PC-3 (cell line): ENCODE results near the gene RASD2. TPM values are rescaled to one million over a fixed set of nuclear protein-coding genes. Genes with fewer than 3 reads are reported as not detected.

Experiments used
- ATAC-seq: fragments of 200-7000 bp; cut with Tn5 transposase; 2 replicates; pipeline ENCODE4 v1.9.1; 2020; ENCODE audit warnings: mild to moderate bottlenecking, moderate library complexity
- BruUV-seq: library from RNA; stranded (reverse); fragments of 400-500 nt; replicated peaks from 2 replicates; lab custom pipeline; 2021; lab: Mats Ljungman, UMichigan
- CTCF ChIA-PET: fragments of 300-600 bp; sonication (Branson Sonifier 250); formaldehyde crosslinking; loops from one replicate; lab custom pipeline; 2022; ENCODE audit warnings: antibody characterized with exemption; lab: Charles Lee
- POLR2A ChIA-PET: fragments of 300-600 bp; sonication (Branson Sonifier 250); formaldehyde crosslinking; loops from one replicate; lab custom pipeline; 2022; ENCODE audit warnings: antibody characterized with exemption; ENCODE audit not compliant: unreplicated experiment; lab: Charles Lee
- DNase-seq: peaks from one replicate; pipeline ENCODE4 v3.0.0-alpha.2; 2015
- H2AFZ ChIP-seq: fragments of 300-600 bp; sonication (generic); 2 replicates; pipeline ENCODE4 v1.6.0; 2016; ENCODE audit warnings: antibody characterized with exemption, low read length
- H3F3A ChIP-seq: fragments of 300-600 bp; sonication (generic); one replicate; pipeline ENCODE4 v1.6.0; 2017; ENCODE audit warnings: antibody characterized with exemption, low read length, control low read depth, mild to moderate bottlenecking; ENCODE audit not compliant: unreplicated experiment
- H3K27ac ChIP-seq: fragments of 300-600 bp; sonication (generic); 2 replicates; pipeline ENCODE4 v1.5.1; 2016; ENCODE audit warnings: mild to moderate bottlenecking, low read length
- H3K27me3 ChIP-seq: fragments of 300-600 bp; sonication (generic); 2 replicates; pipeline ENCODE4 v1.6.1; 2016; ENCODE audit warnings: low read length, mixed read lengths
- H3K36me3 ChIP-seq: fragments of 300-600 bp; sonication (generic); 2 replicates; pipeline ENCODE4 v1.6.1; 2016; ENCODE audit warnings: low read depth, mixed run types, low read length, mixed read lengths
- H3K4me1 ChIP-seq: fragments of 300-600 bp; sonication (generic); 2 replicates; pipeline ENCODE4 v1.5.1; 2016; ENCODE audit warnings: low read length; ENCODE audit not compliant: insufficient read depth
- H3K4me2 ChIP-seq: fragments of 300-600 bp; sonication (generic); 2 replicates; pipeline ENCODE4 v1.6.0; 2016; ENCODE audit warnings: low read length
- H3K4me3 ChIP-seq: fragments of 300-600 bp; sonication (generic); 2 replicates; pipeline ENCODE4 v1.5.1; 2016; ENCODE audit warnings: mild to moderate bottlenecking, low read length, mixed read lengths
- H3K79me2 ChIP-seq: fragments of 300-600 bp; sonication (generic); 2 replicates; pipeline ENCODE4 v1.6.1; 2017; ENCODE audit warnings: low read length, mixed read lengths
- H3K9ac ChIP-seq: fragments of 300-600 bp; sonication (generic); 2 replicates; pipeline ENCODE4 v1.6.0; 2016; ENCODE audit warnings: mild to moderate bottlenecking, low read length
- H3K9me2 ChIP-seq: fragments of 300-600 bp; sonication (generic); replicated peaks from 2 replicates; pipeline ENCODE4 v1.6.1; 2016; ENCODE audit warnings: mixed run types, low read length, mixed read lengths
- H3K9me3 ChIP-seq: fragments of 300-600 bp; sonication (generic); 2 replicates; pipeline ENCODE4 v1.6.1; 2016; ENCODE audit warnings: low read length, mixed read lengths
- H4K20me1 ChIP-seq: fragments of 300-600 bp; sonication (generic); 2 replicates; pipeline ENCODE4 v1.6.1; 2016; ENCODE audit warnings: low read length, mixed read lengths
- CTCF ChIP-seq: fragments of 300-600 bp; sonication (generic); conservative IDR thresholded peaks from 2 replicates; pipeline ENCODE4 v1.5.1; 2017; ENCODE audit warnings: antibody characterized with exemption, low read depth, mild to moderate bottlenecking, low read length
- EZH2 ChIP-seq: fragments of 300-600 bp; sonication (generic); IDR thresholded peaks from one replicate; pipeline ENCODE4 v1.6.1; 2017; ENCODE audit warnings: antibody characterized with exemption, mild to moderate bottlenecking, low read length; ENCODE audit not compliant: unreplicated experiment
- EZH2phosphoT487 ChIP-seq: fragments of 300-600 bp; sonication (generic); IDR thresholded peaks from 2 replicates; pipeline ENCODE4 v1.6.1; 2018; ENCODE audit warnings: mild to moderate bottlenecking, antibody characterized with exemption, low read length, borderline replicate concordance
- intact Hi-C: fragments of 100-400 bp; cut with micrococcal nuclease; formaldehyde crosslinking; loops from 2 replicates; pipeline ENCODE4 v1.9.0; 2023
- total RNA-seq: library from RNA; depleted of rRNA; stranded (reverse); fragments of >200 nt; gene quantifications from 2 replicates; pipeline ENCODE4 v1.2.3, GENCODE V29; 2014

The RASD2 gene
- total RNA-seq, 1 experiment from 2014 or later, result 0.07 TPM

GRCh38 chr22:35599364-35599763 is 58.7 kb downstream of the RASD2 start:
- no peaks in the 10 kb centered on the region for H3K27me3 ChIP-seq
- no peaks in the 10 kb centered on the region for H3F3A ChIP-seq
- H3K9me3 ChIP-seq, result no peaks in the 10 kb centered on the region
- no peaks in the 10 kb centered on the region for H3K9me2 ChIP-seq
- H3K4me1 ChIP-seq, result peaks cover 21% of the 10 kb centered on the region
- POLR2A ChIA-PET, result no interaction called here
- no peak for TF ChIP-seq EZH2
- no peak for TF ChIP-seq CTCF
- no peak for TF ChIP-seq EZH2phosphoT487
- no peak overlapping the region for H2AFZ ChIP-seq
- intact Hi-C loops, result no loop called here
- no peak overlapping the region for H3K4me3 ChIP-seq
- DNase-seq, result no peak
- BruUV-seq, result no TSS peak
- no peaks in the 10 kb centered on the region for H4K20me1 ChIP-seq
- no peak overlapping the region for H3K4me2 ChIP-seq
- CTCF ChIA-PET, result no interaction called here
- no peaks in the 10 kb centered on the region for H3K36me3 ChIP-seq
- ATAC-seq, result no peak
- no peak overlapping the region for H3K9ac ChIP-seq
- H3K27ac ChIP-seq, result no peak overlapping the region
- H3K79me2 ChIP-seq, result no peaks in the 10 kb centered on the region

GRCh38 chr22:35600476-35600875 is 59.8 kb downstream of the RASD2 start:
- Histone ChIP-seq H3K4me2 (no peak overlapping the region), H3K27ac (no peak overlapping the region), H3K4me3 (no peak overlapping the region), H2AFZ (no peak overlapping the region), H3K9me3 (no peaks in the 10 kb centered on the region), H3K27me3 (no peaks in the 10 kb centered on the region), H3F3A (no peaks in the 10 kb centered on the region), H3K9ac (no peak overlapping the region), H4K20me1 (no peaks in the 10 kb centered on the region), H3K79me2 (no peaks in the 10 kb centered on the region), H3K9me2 (no peaks in the 10 kb centered on the region), H3K4me1 (peaks cover 32% of the 10 kb centered on the region), H3K36me3 (no peaks in the 10 kb centered on the region)
- ATAC-seq (no peak), DNase-seq (no peak)
- POLR2A ChIA-PET, result no interaction called here
- no TSS peak for BruUV-seq
- intact Hi-C loops, result no loop called here
- no peak for TF ChIP-seq EZH2
- no peak for TF ChIP-seq EZH2phosphoT487
- no peak for TF ChIP-seq CTCF
- CTCF ChIA-PET, result no interaction called here

- H3K4me1 ChIP-seq, result peaks cover 38% of the 10 kb centered on the region
- no peaks in the 10 kb centered on the region for H3K79me2 ChIP-seq
- no peaks in the 10 kb centered on the region for H3K9me3 ChIP-seq
- no peaks in the 10 kb centered on the region for H3K27me3 ChIP-seq
- no peak overlapping the region for H3K9ac ChIP-seq
- H2AFZ ChIP-seq, result no peak overlapping the region
- no TSS peak for BruUV-seq
- H3K4me3 ChIP-seq, result no peak overlapping the region
- no peak overlapping the region for H3K27ac ChIP-seq
- ATAC-seq, result no peak
- H3F3A ChIP-seq, result no peaks in the 10 kb centered on the region
- intact Hi-C loops, result no loop called here
- DNase-seq, result no peak
- no peaks in the 10 kb centered on the region for H3K9me2 ChIP-seq
- ChIA-PET POLR2A (no interaction called here), CTCF (no interaction called here)
- no peak for TF ChIP-seq CTCF
- no peak for TF ChIP-seq EZH2
- no peak for TF ChIP-seq EZH2phosphoT487
- no peaks in the 10 kb centered on the region for H3K36me3 ChIP-seq
- H4K20me1 ChIP-seq, result no peaks in the 10 kb centered on the region
- H3K4me2 ChIP-seq, result no peak overlapping the region
These were observed 60.5 kb downstream of the RASD2 start for GRCh38 chr22:35601013-35601580.
